Panc1 (cell line): ENCODE measurements around the gene TTPAL.

ENCODE experiments used
- CTCF ChIP-seq: fragments of 450-650 bp; IDR thresholded peaks from 2 replicates; pipeline ENCODE4 v1.5.1; 2017; ENCODE audit warnings: mild to moderate bottlenecking
- POLR2AphosphoS5 ChIP-seq: IDR thresholded peaks from 2 replicates; pipeline ENCODE4 v1.6.1; 2012; ENCODE audit warnings: mild to moderate bottlenecking, low read depth, low read length, moderate library complexity
- REST ChIP-seq, 2 experiments: IDR thresholded peaks; 2 replicates each; pipeline ENCODE4 v1.6.1; 2011 to 2012; ENCODE audit warnings: low read depth in 2 of 2, control low read depth in 1 of 2, low read length in 1 of 2, mild to moderate bottlenecking in 1 of 2, moderate library complexity in 1 of 2; ENCODE audit not compliant: insufficient read depth in 1 of 2
- TCF7L2 ChIP-seq: IDR thresholded peaks from 2 replicates; pipeline ENCODE4 v1.6.1; 2011; ENCODE audit warnings: mild to moderate bottlenecking, low read depth, low read length, inconsistent platforms

- TF ChIP-seq REST (IDR thresholded peaks at IDR 0.05; ENCODE audit: insufficient read depth in 1 of 2, low read depth in 2 of 2, low read length in 1 of 2) (no peak), CTCF (no peak), POLR2AphosphoS5 (no peak), TCF7L2 (no peak)
These were observed 21.3 kb downstream of the TTPAL start for GRCh38 chr20:44496976-44497375.
